HepG2 (cell line): ENCODE data around the gene MRPL39. TPM values are rescaled to one million over a fixed set of nuclear protein-coding genes. Genes with fewer than 3 reads are reported as not detected.

Experiments
- ATAC-seq: fragments of 200-7000 bp; cut with Tn5 transposase; 3 replicates; pipeline ENCODE4 v1.9.1; 2020; ENCODE audit warnings: mild to moderate bottlenecking, moderate library complexity
- BruUV-seq: library from RNA; stranded (reverse); fragments of 400-500 nt; replicated peaks from 2 replicates; lab custom pipeline; 2021; lab: Mats Ljungman, UMichigan
- CTCF ChIA-PET: fragments of 300-600 bp; formaldehyde crosslinking; extraction: SDS; loops from one replicate; lab custom pipeline; 2021; ENCODE audit warnings: low total read pairs, inconsistent platforms, low intra/inter-chr PET ratio; lab: Yijun Ruan, JAX
- POLR2A ChIA-PET: fragments of 350-600 bp; sonication (Branson Sonifier 250); formaldehyde crosslinking; loops from one replicate; lab custom pipeline; 2020; ENCODE audit warnings: antibody characterized with exemption, inconsistent platforms; lab: Yijun Ruan, JAX
- DNase-seq: peaks from one replicate; pipeline ENCODE4 v3.0.0-alpha.2; 2015; ENCODE audit warnings: low spot score
- FAIRE-seq: peaks from 3 replicates; lab custom pipeline; 2011; peaks lifted over from hg19 to GRCh38; lab: Jason Lieb, UNC
- H2AFZ ChIP-seq: one replicate; pipeline ENCODE4 v1.6.1; 2011; ENCODE audit warnings: low read length, inconsistent platforms
- H3K27ac ChIP-seq: fragments of 300-600 bp; 3 replicates; pipeline ENCODE4 v1.8.0; 2011; ENCODE audit warnings: mixed run types, mild to moderate bottlenecking, mixed read lengths, low read length, inconsistent platforms; ENCODE audit not compliant: insufficient read depth; ENCODE audit errors: extremely low read length
- H3K27me3 ChIP-seq, 2 experiments: fragments of 200-600 bp in 1 of 2; 2 replicates in 1 of 2; 3 replicates in 1 of 2; pipeline versions ENCODE4 v1.6.0 to v1.8.0; 2011; ENCODE audit warnings: low read length in 2 of 2, mild to moderate bottlenecking in 2 of 2, moderate library complexity in 2 of 2, inconsistent platforms in 1 of 2; ENCODE audit not compliant: insufficient read depth in 2 of 2, control insufficient read depth in 1 of 2
- H3K36me3 ChIP-seq, 2 experiments: fragments of 200-600 bp in 1 of 2; replicated peaks in 1 of 2; 2 replicates in 1 of 2; 3 replicates in 1 of 2; pipeline versions ENCODE4 v1.5.1 to v1.8.0; 2011; ENCODE audit warnings: low read length in 2 of 2, inconsistent platforms in 1 of 2; ENCODE audit not compliant: insufficient read depth in 2 of 2, control insufficient read depth in 1 of 2
- H3K4me1 ChIP-seq: 2 replicates; pipeline ENCODE4 v1.5.1; 2012; ENCODE audit warnings: low read length, inconsistent platforms; ENCODE audit not compliant: insufficient read depth
- H3K4me2 ChIP-seq: 2 replicates; pipeline ENCODE4 v1.6.0; 2011; ENCODE audit warnings: low read depth, low read length, inconsistent platforms
- H3K4me3 ChIP-seq, 3 experiments: fragments of 200-600 bp in 1 of 3; sonication (generic), shearing (Covaris generic) in 1 of 3; replicated peaks in 1 of 3; 2 replicates each; pipeline ENCODE4 v1.5.1; 2011 to 2016; ENCODE audit warnings: low read length in 3 of 3, inconsistent platforms in 2 of 3, low read depth in 2 of 3, mild to moderate bottlenecking in 2 of 3, control low read depth in 1 of 3, mixed read lengths in 1 of 3; ENCODE audit not compliant: insufficient read depth in 1 of 3
- H3K79me2 ChIP-seq: one replicate; pipeline ENCODE4 v1.6.1; 2011; ENCODE audit warnings: low read length, inconsistent platforms; ENCODE audit not compliant: insufficient read depth
- H3K9ac ChIP-seq: 2 replicates; pipeline ENCODE4 v1.6.0; 2011; ENCODE audit warnings: mild to moderate bottlenecking, low read depth, low read length, inconsistent platforms; ENCODE audit not compliant: insufficient read depth
- H3K9me3 ChIP-seq: 2 replicates; pipeline ENCODE4 v1.5.1; 2012; ENCODE audit warnings: mild to moderate bottlenecking, low read length
- H4K20me1 ChIP-seq: 2 replicates; pipeline ENCODE4 v1.6.0; 2011; ENCODE audit warnings: inconsistent platforms, mild to moderate bottlenecking, low read length, moderate library complexity; ENCODE audit not compliant: insufficient read depth
- BRD4 ChIP-seq: sonication (generic); formaldehyde crosslinking; IDR thresholded peaks from 2 replicates; pipeline ENCODE4 v1.4.0; 2020; ENCODE audit warnings: missing genetic modification reagents
- CEBPB ChIP-seq: IDR thresholded peaks from 2 replicates; pipeline ENCODE4 v1.6.1; 2011; ENCODE audit warnings: low read depth, low read length, improper control_type of control experiment, borderline replicate concordance
- ELF1 ChIP-seq: sonication (generic); formaldehyde crosslinking; IDR thresholded peaks from 2 replicates; pipeline ENCODE4 v1.4.0; 2020; ENCODE audit warnings: missing genetic modification reagents
- FOSL1 ChIP-seq: sonication (generic); formaldehyde crosslinking; IDR thresholded peaks from 2 replicates; pipeline ENCODE4 v1.9.0; 2021; ENCODE audit warnings: missing genetic modification reagents, borderline replicate concordance
- HMG20B ChIP-seq: conservative IDR thresholded peaks from 2 replicates; pipeline ENCODE4 v1.6.1; 2016; ENCODE audit warnings: missing genetic modification reagents, missing compliant biosample characterization
- HNRNPLL ChIP-seq: fragments of 200-400 bp; formaldehyde crosslinking; IDR thresholded peaks from 2 replicates; pipeline ENCODE4 v1.6.1; 2017; ENCODE audit warnings: mild to moderate bottlenecking, low read depth, low read length; ENCODE audit not compliant: poor library complexity, severe bottlenecking
- KLF13 ChIP-seq: sonication (generic); formaldehyde crosslinking; IDR thresholded peaks from 2 replicates; pipeline ENCODE4 v1.4.0; 2020; ENCODE audit warnings: mild to moderate bottlenecking, missing genetic modification reagents
- TCF7 ChIP-seq: sonication (generic); IDR thresholded peaks from 2 replicates; pipeline ENCODE4 v1.6.1; 2016; ENCODE audit warnings: antibody characterized with exemption, low read depth
- YY1 ChIP-seq: IDR thresholded peaks from 2 replicates; pipeline ENCODE4 v1.6.1; 2011; ENCODE audit warnings: low read length, low read depth, moderate library complexity, mild to moderate bottlenecking; ENCODE audit not compliant: insufficient read depth, insufficient replicate concordance
- ZFP36 ChIP-seq: fragments of 150-350 bp; IDR thresholded peaks from 2 replicates; pipeline ENCODE4 v1.6.1; 2018; ENCODE audit warnings: borderline replicate concordance, low read length, low read depth; ENCODE audit not compliant: partially characterized antibody
- ZNF354B ChIP-seq: sonication (generic); formaldehyde crosslinking; IDR thresholded peaks from 2 replicates; pipeline ENCODE4 v1.8.0; 2022; ENCODE audit warnings: mild to moderate bottlenecking, missing genetic modification reagents
- ZNF510 ChIP-seq: sonication (generic); formaldehyde crosslinking; IDR thresholded peaks from 2 replicates; pipeline ENCODE4 v1.4.0; 2020; ENCODE audit warnings: low read depth, mild to moderate bottlenecking, missing genetic modification reagents
- ZNF558 ChIP-seq: sonication (generic); formaldehyde crosslinking; IDR thresholded peaks from 2 replicates; pipeline ENCODE4 v1.9.0; 2022; ENCODE audit warnings: mild to moderate bottlenecking, missing genetic modification reagents, borderline replicate concordance
- WGBS: methylation state at CpG from one replicate; pipeline ENCODE4 v1.1.6; 2017; ENCODE audit warnings: low lambda C conversion rate; 5-methylcytosine and 5-hydroxymethylcytosine counted together
- in situ Hi-C: cut with HindIII; loops from 2 replicates; pipeline ENCODE4 v1.10.0; 2017; ENCODE audit warnings: low pct_unique_long_range_greater_than_20kb; ENCODE audit not compliant: extremely low pct_ligation_motif_present
- intact Hi-C: fragments of 100-400 bp; cut with micrococcal nuclease; formaldehyde crosslinking; loops from one replicate; pipeline ENCODE4 v1.10.0; 2022; ENCODE audit not compliant: unreplicated experiment
- polyA plus RNA-seq, 8 experiments: library from polyadenylated mRNA; depleted of rRNA in 3 of 8; stranded (reverse) in 7 of 8; unstranded in 1 of 8; fragments of >200 nt; fragmentation: Illumina TruSeq in 4 of 8; extraction: Trizol in 4 of 8; gene quantifications; 2 replicates each; pipeline versions ENCODE4 v1.2.1 to v1.2.3, GENCODE V29; 2011 to 2016; ENCODE audit warnings: low read depth in 4 of 8, missing spikeins in 1 of 8, mixed read lengths in 1 of 8; ENCODE audit not compliant: insufficient read depth in 1 of 8
- total RNA-seq, 5 experiments: library from RNA; depleted of rRNA; stranded (reverse); fragments of >200 nt; fragmentation: Illumina TruSeq; extraction: Trizol; gene quantifications; 2 replicates each; pipeline ENCODE4 v1.2.3, GENCODE V29; 2016; ENCODE audit warnings: low read depth in 1 of 5
- TF ChIP-seq, protein P1 (sequence below): sonication (generic); formaldehyde crosslinking; IDR thresholded peaks from 2 replicates; pipeline ENCODE4 v1.9.0; 2021; ENCODE audit warnings: mild to moderate bottlenecking, missing genetic modification reagents
- TF ChIP-seq, protein P2 (sequence below): sonication (generic); formaldehyde crosslinking; IDR thresholded peaks from 2 replicates; pipeline ENCODE4 v1.4.0; 2020; ENCODE audit warnings: missing genetic modification reagents
- TF ChIP-seq, protein P3 (sequence below), 2 experiments: sonication (generic) in 1 of 2; formaldehyde crosslinking in 1 of 2; IDR thresholded peaks; 2 replicates each; pipeline versions ENCODE4 v1.5.1 to v1.6.1; 2011 to 2020; ENCODE audit warnings: borderline replicate concordance in 1 of 2, low read depth in 1 of 2, low read length in 1 of 2, mild to moderate bottlenecking in 1 of 2, missing genetic modification reagents in 1 of 2, moderate library complexity in 1 of 2

The MRPL39 gene
- total and polyA plus RNA-seq, 2 of the 13 experiments (the other 11 are each of a cell fraction or from before 2014, with no cell fraction given) = 29.1 to 91.2 TPM

DNA sequence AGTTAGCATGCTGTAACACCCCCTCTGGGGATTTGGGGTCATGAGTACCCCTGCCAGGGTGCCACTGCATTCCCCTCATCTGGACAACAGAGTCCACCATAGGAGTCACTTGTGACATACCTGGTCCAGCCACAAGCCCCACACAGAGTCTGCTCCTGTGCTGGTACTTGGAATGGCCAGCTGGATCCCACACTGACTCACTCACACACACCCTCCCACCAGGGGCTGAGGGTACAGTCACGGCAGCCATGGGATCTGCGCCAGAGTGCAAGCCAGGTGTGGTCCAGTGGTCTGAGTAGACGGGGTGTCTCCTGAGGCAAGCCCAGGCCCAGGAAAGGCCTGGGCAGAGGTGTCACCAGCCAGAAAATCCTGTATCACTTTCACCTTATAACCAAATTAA, 67.7 kb downstream of the MRPL39 start:
- Histone ChIP-seq H3K79me2 (no peaks in the 10 kb centered on the region), H3K4me1 (no peaks in the 10 kb centered on the region), H3K4me3 (no peak overlapping the region), H3K9me3 (no peaks in the 10 kb centered on the region; the same call in 1 of the 2 replicates), H3K27me3 (no peaks in the 10 kb centered on the region), H4K20me1 (no peaks in the 10 kb centered on the region), H3K9ac (no peak overlapping the region), H2AFZ (no peak overlapping the region), H3K27ac (no peak overlapping the region), H3K4me2 (no peak overlapping the region), H3K36me3 (no peaks in the 10 kb centered on the region)
- ChIA-PET CTCF (no interaction called here), POLR2A (no interaction called here)
- FAIRE-seq (no peak), ATAC-seq (no peak), DNase-seq (no peak)
- 63% methylated on average over 3 of the region's 3 CpGs for WGBS
- in situ Hi-C loops = no loop called here
- intact Hi-C loops = no loop called here
- no TSS peak for BruUV-seq
- TF ChIP-seq CEBPB (no peak), HMG20B (CRISPR knock-in tag) (no peak), ZNF354B (CRISPR knock-in tag) (no peak), FOSL1 (CRISPR knock-in tag) (no peak), YY1 (no peak), TCF7 (no peak), ZFP36 (no peak), KLF13 (CRISPR knock-in tag) (no peak), BRD4 (no peak), ZNF558 (CRISPR knock-in tag) (no peak), ELF1 (CRISPR knock-in tag) (no peak), HNRNPLL (no peak), ZNF510 (CRISPR knock-in tag) (no peak)
- TF ChIP-seq, protein P1, sequence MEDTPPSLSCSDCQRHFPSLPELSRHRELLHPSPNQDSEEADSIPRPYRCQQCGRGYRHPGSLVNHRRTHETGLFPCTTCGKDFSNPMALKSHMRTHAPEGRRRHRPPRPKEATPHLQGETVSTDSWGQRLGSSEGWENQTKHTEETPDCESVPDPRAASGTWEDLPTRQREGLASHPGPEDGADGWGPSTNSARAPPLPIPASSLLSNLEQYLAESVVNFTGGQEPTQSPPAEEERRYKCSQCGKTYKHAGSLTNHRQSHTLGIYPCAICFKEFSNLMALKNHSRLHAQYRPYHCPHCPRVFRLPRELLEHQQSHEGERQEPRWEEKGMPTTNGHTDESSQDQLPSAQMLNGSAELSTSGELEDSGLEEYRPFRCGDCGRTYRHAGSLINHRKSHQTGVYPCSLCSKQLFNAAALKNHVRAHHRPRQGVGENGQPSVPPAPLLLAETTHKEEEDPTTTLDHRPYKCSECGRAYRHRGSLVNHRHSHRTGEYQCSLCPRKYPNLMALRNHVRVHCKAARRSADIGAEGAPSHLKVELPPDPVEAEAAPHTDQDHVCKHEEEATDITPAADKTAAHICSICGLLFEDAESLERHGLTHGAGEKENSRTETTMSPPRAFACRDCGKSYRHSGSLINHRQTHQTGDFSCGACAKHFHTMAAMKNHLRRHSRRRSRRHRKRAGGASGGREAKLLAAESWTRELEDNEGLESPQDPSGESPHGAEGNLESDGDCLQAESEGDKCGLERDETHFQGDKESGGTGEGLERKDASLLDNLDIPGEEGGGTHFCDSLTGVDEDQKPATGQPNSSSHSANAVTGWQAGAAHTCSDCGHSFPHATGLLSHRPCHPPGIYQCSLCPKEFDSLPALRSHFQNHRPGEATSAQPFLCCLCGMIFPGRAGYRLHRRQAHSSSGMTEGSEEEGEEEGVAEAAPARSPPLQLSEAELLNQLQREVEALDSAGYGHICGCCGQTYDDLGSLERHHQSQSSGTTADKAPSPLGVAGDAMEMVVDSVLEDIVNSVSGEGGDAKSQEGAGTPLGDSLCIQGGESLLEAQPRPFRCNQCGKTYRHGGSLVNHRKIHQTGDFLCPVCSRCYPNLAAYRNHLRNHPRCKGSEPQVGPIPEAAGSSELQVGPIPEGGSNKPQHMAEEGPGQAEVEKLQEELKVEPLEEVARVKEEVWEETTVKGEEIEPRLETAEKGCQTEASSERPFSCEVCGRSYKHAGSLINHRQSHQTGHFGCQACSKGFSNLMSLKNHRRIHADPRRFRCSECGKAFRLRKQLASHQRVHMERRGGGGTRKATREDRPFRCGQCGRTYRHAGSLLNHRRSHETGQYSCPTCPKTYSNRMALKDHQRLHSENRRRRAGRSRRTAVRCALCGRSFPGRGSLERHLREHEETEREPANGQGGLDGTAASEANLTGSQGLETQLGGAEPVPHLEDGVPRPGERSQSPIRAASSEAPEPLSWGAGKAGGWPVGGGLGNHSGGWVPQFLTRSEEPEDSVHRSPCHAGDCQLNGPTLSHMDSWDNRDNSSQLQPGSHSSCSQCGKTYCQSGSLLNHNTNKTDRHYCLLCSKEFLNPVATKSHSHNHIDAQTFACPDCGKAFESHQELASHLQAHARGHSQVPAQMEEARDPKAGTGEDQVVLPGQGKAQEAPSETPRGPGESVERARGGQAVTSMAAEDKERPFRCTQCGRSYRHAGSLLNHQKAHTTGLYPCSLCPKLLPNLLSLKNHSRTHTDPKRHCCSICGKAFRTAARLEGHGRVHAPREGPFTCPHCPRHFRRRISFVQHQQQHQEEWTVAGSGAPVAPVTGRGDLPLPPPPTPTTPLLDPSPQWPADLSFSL (CRISPR knock-in tag) = no peak
- TF ChIP-seq, protein P2, sequence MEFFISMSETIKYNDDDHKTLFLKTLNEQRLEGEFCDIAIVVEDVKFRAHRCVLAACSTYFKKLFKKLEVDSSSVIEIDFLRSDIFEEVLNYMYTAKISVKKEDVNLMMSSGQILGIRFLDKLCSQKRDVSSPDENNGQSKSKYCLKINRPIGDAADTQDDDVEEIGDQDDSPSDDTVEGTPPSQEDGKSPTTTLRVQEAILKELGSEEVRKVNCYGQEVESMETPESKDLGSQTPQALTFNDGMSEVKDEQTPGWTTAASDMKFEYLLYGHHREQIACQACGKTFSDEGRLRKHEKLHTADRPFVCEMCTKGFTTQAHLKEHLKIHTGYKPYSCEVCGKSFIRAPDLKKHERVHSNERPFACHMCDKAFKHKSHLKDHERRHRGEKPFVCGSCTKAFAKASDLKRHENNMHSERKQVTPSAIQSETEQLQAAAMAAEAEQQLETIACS (CRISPR knock-in tag) = no peak
- TF ChIP-seq, protein P3, sequence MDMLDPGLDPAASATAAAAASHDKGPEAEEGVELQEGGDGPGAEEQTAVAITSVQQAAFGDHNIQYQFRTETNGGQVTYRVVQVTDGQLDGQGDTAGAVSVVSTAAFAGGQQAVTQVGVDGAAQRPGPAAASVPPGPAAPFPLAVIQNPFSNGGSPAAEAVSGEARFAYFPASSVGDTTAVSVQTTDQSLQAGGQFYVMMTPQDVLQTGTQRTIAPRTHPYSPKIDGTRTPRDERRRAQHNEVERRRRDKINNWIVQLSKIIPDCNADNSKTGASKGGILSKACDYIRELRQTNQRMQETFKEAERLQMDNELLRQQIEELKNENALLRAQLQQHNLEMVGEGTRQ (IDR thresholded peaks at IDR 0.05; ENCODE audit: low read depth, low read length) = no peak
- TF ChIP-seq, protein P3 (CRISPR knock-in tag; IDR thresholded peaks at IDR 0.05; ENCODE audit: borderline replicate concordance) = no peak
